NCI-H2171 treated with DMSO at 0.1 percent for 48 hours (cell line): Measurements from ENCODE around the gene ITIH3.

ENCODE experiments used
- DNase-seq: peaks from one replicate; lab custom pipeline; 2025; lab: John Stamatoyannopoulos, UW

The ITIH3 gene

GRCh38 chr3:52779837-52780585 lies 14.6 kb upstream of the ITIH3 start:
- DNase-seq = no peak

- no peak for DNase-seq
Measured at GRCh38 chr3:52781741-52782140, 12.9 kb upstream of the ITIH3 start.

- DNase-seq = no peak
Measured at GRCh38 chr3:52782412-52783210, 12.0 kb upstream of the ITIH3 start.

- no peak for DNase-seq
Measured at GRCh38 chr3:52783211-52783555, 11.4 kb upstream of the ITIH3 start.

GRCh38 chr3:52784021-52784621 lies 10.5 kb upstream of the ITIH3 start:
- DNase-seq = no peak

GRCh38 chr3:52784931-52785590 lies 9.5 kb upstream of the ITIH3 start:
- DNase-seq = no peak

GRCh38 chr3:52786330-52787215 lies 8.0 kb upstream of the ITIH3 start:
- no peak for DNase-seq

GRCh38 chr3:52787246-52787645 lies 7.3 kb upstream of the ITIH3 start:
- no peak for DNase-seq

- no peak for DNase-seq
Measured at GRCh38 chr3:52787672-52788625, 6.6 kb upstream of the ITIH3 start.

- DNase-seq = no peak
Measured at GRCh38 chr3:52788890-52789745, 5.5 kb upstream of the ITIH3 start.

GRCh38 chr3:52789746-52790040 lies 4.9 kb upstream of the ITIH3 start:
- DNase-seq = no peak

- no peak for DNase-seq
Measured at GRCh38 chr3:52790337-52790736, 4.3 kb upstream of the ITIH3 start.

GRCh38 chr3:52790741-52791140 lies 3.9 kb upstream of the ITIH3 start:
- DNase-seq = no peak

- DNase-seq = no peak
Measured at GRCh38 chr3:52791366-52791765, 3.2 kb upstream of the ITIH3 start.

- DNase-seq = no peak
Measured at GRCh38 chr3:52791928-52792327, 2.7 kb upstream of the ITIH3 start.

- no peak for DNase-seq
Measured at GRCh38 chr3:52792413-52792812, 2.2 kb upstream of the ITIH3 start.

GRCh38 chr3:52792961-52793695 lies 1.5 kb upstream of the ITIH3 start:
- peak; percentile 65 for DNase-seq

GRCh38 chr3:52793702-52794611 lies 639 bp upstream of the ITIH3 start:
- peak; percentile 6 for DNase-seq
